Psoas muscle (tissue), 8 donors: Measurements from ENCODE around the gene MPZL3. TPM values are rescaled to one million over a fixed set of nuclear protein-coding genes. Genes with fewer than 3 reads are reported as not detected.

Experiments
- ATAC-seq, 4 donors: fragments of 200-7000 bp; cut with Tn5 transposase; one replicate each; pipeline ENCODE4 v1.9.1; 2020; ENCODE audit warnings: moderate library complexity in 3 of 4, mild to moderate bottlenecking in 2 of 4
- DNase-seq, 2 donors: peaks; one replicate each; pipeline ENCODE4 v3.0.0-alpha.2; 2020
- H3K27ac ChIP-seq: fragments of 200-600 bp; one replicate; pipeline ENCODE4 v1.8.0; 2022
- H3K27me3 ChIP-seq, 3 donors: fragments of 200-600 bp in 1 of 3; one replicate each; pipeline versions ENCODE4 v1.6.1 to v1.8.0; 2013 to 2022; ENCODE audit warnings: low read length in 2 of 3, mild to moderate bottlenecking in 2 of 3, moderate library complexity in 1 of 3; ENCODE audit not compliant: insufficient read depth in 3 of 3
- H3K36me3 ChIP-seq, 2 donors: fragments of 200-600 bp in 1 of 2; one replicate each; pipeline versions ENCODE4 v1.6.1 to v1.8.0; 2013 to 2022; ENCODE audit warnings: low read depth in 1 of 2, mild to moderate bottlenecking in 1 of 2, moderate library complexity in 1 of 2; ENCODE audit not compliant: insufficient read depth in 1 of 2
- H3K4me1 ChIP-seq: fragments of 200-600 bp; one replicate; pipeline ENCODE4 v1.8.0; 2022
- H3K4me3 ChIP-seq: fragments of 200-600 bp; one replicate; pipeline ENCODE4 v1.8.0; 2022; ENCODE audit warnings: mild to moderate bottlenecking
- H3K9me3 ChIP-seq: fragments of 200-600 bp; one replicate; pipeline ENCODE4 v1.8.0; 2022
- CTCF ChIP-seq: fragments of 200-600 bp; IDR thresholded peaks from one replicate; pipeline ENCODE4 v1.8.0; 2022; ENCODE audit warnings: antibody characterized with exemption
- WGBS, 3 donors: extraction: QIAGEN DNeasy Blood & Tissue Kit; methylation state at CpG; one replicate each; pipeline versions ENCODE4 v1.1.6 to v1.1.7; 2013; 5-methylcytosine and 5-hydroxymethylcytosine counted together
- intact Hi-C, 2 donors: fragments of 100-400 bp; cut with DNase I; formaldehyde crosslinking; loops; one replicate each; pipeline versions ENCODE4 v1.11.0 to v1.14.2; 2022
- polyA plus RNA-seq, 3 donors: library from polyadenylated mRNA; stranded (reverse); fragments of 200-250 nt; gene quantifications; one replicate each; pipeline ENCODE4 v1.2.3, GENCODE V29; 2013
- total RNA-seq, 4 donors: library from RNA; stranded (reverse); fragmentation: NEBNext Ultra II Directional in 2 of 4; extraction: Animal tissue kit (Norgen Biotek cat#: 25700) in 2 of 4; gene quantifications; one replicate each; pipeline versions ENCODE4 v1.2.1 to v1.2.4, GENCODE V29; 2021 to 2023
- donor health status: healthy with polysubstance abuse.
- donor health status: DM: no; HTN: no; CAD: no; lungs with moderate emphysema.
- donor health status: Bipolar disorder and iron deficiency.
- donor health status: healthy.
- donor health status: DM: yes; HTN: yes; CAD: no.
- donor health status: DM: no; HTN: no; CAD: no.
- donor health status: DM: no; HTN: no; CAD: no.
- donor health status: DM: yes; HTN: yes; CAD: no.

MPZL3 gene
- total and polyA plus RNA-seq, 7 donors, result 0.07 to 0.97 (median 0.22) TPM

- H3K27ac ChIP-seq, result no peak overlapping the region
- 83 to 87% (median 84%) methylated on average over 7 of the region's 7 CpGs for whole genome bisulfite sequencing, 3 donors
These were observed 36.4 kb downstream of the MPZL3 start for GRCh38 chr11:118215765-118216164.

GRCh38 chr11:118215262-118215661, 36.9 kb downstream of the MPZL3 start:
- H3K4me3 ChIP-seq, result no peak overlapping the region
- no peak for TF ChIP-seq CTCF
- ATAC-seq (no peak), DNase-seq (no peak)
- no peaks in the 10 kb centered on the region for H3K9me3 ChIP-seq
- no peaks in the 10 kb centered on the region for H3K4me1 ChIP-seq
- no peak overlapping the region for H3K27ac ChIP-seq
- H3K27me3 ChIP-seq, result peaks cover 4 to 25% (median 4%) of the 10 kb centered on the region in 3 donors
- intact Hi-C loops, result no loop called here
- H3K36me3 ChIP-seq, result no peaks in the 10 kb centered on the region
- 80 to 88% (median 81%) methylated on average over 3 of the region's 3 CpGs for WGBS, 3 donors

More at GRCh38 chr11:118215765-118216164, 36.4 kb downstream of the MPZL3 start:
- Histone ChIP-seq H3K4me1 (no peaks in the 10 kb centered on the region), H3K36me3 (no peaks in the 10 kb centered on the region), H3K27me3 (peaks cover 1 to 23% (median 4%) of the 10 kb centered on the region in 3 donors), H3K9me3 (no peaks in the 10 kb centered on the region), H3K4me3 (no peak overlapping the region)
- ATAC-seq (no peak), DNase-seq (no peak)
- intact Hi-C loops, result no loop called here
- no peak for TF ChIP-seq CTCF

- no peaks in the 10 kb centered on the region for H3K4me1 ChIP-seq
- DNase-seq, result no peak
- no peaks in the 10 kb centered on the region for H3K36me3 ChIP-seq
- TF ChIP-seq CTCF, result no peak
- 46 to 51% (median 50%) methylated on average over 6 of the region's 6 CpGs for WGBS, 3 donors
- ATAC-seq, result no peak
- intact Hi-C loops, result loop anchor here in 1 of 2 donors (5.0 kb wide), 1 partner anchor 48 kb away; the partner anchor contains the start of gene MPZL2
- H3K27me3 ChIP-seq, result peaks cover 4 to 34% (median 4%) of the 10 kb centered on the region in 3 donors
- no peak overlapping the region for H3K4me3 ChIP-seq
- H3K27ac ChIP-seq, result no peak overlapping the region
- H3K9me3 ChIP-seq, result no peaks in the 10 kb centered on the region
These were observed 37.8 kb downstream of the MPZL3 start for GRCh38 chr11:118214210-118214914.

GRCh38 chr11:118213781-118214180, 38.4 kb downstream of the MPZL3 start:
- no peak for TF ChIP-seq CTCF
- H3K27ac ChIP-seq, result no peak overlapping the region
- 92 to 97% (median 96%) methylated on average over 2 of the region's 2 CpGs for WGBS, 3 donors
- ATAC-seq (no peak), DNase-seq (no peak)
- H3K4me3 ChIP-seq, result no peak overlapping the region
- peaks cover 4 to 38% (median 4%) of the 10 kb centered on the region in 3 donors for H3K27me3 ChIP-seq
- intact Hi-C loops, result loop anchor here in 1 of 2 donors (5.0 kb wide), 1 partner anchor 49 kb away; the partner anchor contains the start of gene MPZL2
- no peaks in the 10 kb centered on the region for H3K9me3 ChIP-seq
- H3K4me1 ChIP-seq, result no peaks in the 10 kb centered on the region
- no peaks in the 10 kb centered on the region for H3K36me3 ChIP-seq
